Lower leg skin (tissue), 4 donors: ENCODE data around the gene PLXNA1. TPM values are rescaled to one million over a fixed set of nuclear protein-coding genes. Genes with fewer than 3 reads are reported as not detected.

Experiments
- DNase-seq, 2 donors: peaks; one replicate each; pipeline ENCODE4 v3.0.0-alpha.2; 2019; ENCODE audit warnings: low spot score in 2 of 2
- H3K4me3 ChIP-seq: fragments of 200-600 bp; sonication (generic); 2 replicates; pipeline ENCODE4 v1.5.1; 2017; ENCODE audit warnings: mild to moderate bottlenecking, low read depth; ENCODE audit not compliant: poor library complexity, severe bottlenecking
- POLR2A ChIP-seq, 2 donors: fragments of 450-650 bp; IDR thresholded peaks; one replicate each; pipeline ENCODE4 v1.6.1; 2016 to 2017; ENCODE audit warnings: antibody characterized with exemption in 2 of 2, mild to moderate bottlenecking in 1 of 2, moderate library complexity in 1 of 2
- WGBS, 2 donors: methylation state at CpG; one replicate each; pipeline ENCODE4 v1.1.5; 2018; 5-methylcytosine and 5-hydroxymethylcytosine counted together
- intact Hi-C: fragments of 100-400 bp; cut with DNase I; formaldehyde crosslinking; loops from one replicate; pipeline ENCODE4 v1.15.0; 2023; ENCODE audit warnings: low total_unique reads
- total RNA-seq, 4 donors: library from RNA; depleted of rRNA; stranded (reverse); fragments of >200 nt; gene quantifications; one replicate each; pipeline ENCODE4 v1.1.0, GENCODE V29; 2016
- TF ChIP-seq, protein P1 (sequence below), 3 donors: fragments of 450-650 bp; IDR thresholded peaks; one replicate each; pipeline ENCODE4 v1.5.1; 2016; ENCODE audit warnings: antibody characterized with exemption in 3 of 3, mild to moderate bottlenecking in 3 of 3, moderate library complexity in 2 of 3

PLXNA1 gene
- total RNA-seq, 4 donors from 2014 or later: 35.8 to 44.9 (median 39.7) TPM

DNA sequence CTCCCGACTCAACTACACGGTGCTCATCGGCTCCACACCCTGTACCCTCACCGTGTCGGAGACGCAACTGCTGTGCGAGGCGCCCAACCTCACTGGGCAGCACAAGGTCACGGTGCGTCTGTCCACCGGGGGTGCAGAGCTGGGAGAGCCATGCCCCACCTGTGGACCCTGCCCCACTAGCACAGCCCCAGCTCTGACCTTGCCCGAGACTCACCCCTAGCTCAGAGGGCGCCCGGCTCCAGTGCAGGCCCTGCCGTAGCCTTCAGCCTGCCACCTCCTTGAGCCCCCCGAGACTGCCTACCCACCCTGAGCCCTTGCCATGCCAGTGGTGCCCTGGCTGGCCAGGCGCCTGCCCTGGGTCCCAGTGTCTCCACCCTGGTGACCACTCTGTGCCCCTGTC, 34.9 kb downstream of the PLXNA1 start:
- intact Hi-C loops: no loop called here
- TF ChIP-seq, protein P1, sequence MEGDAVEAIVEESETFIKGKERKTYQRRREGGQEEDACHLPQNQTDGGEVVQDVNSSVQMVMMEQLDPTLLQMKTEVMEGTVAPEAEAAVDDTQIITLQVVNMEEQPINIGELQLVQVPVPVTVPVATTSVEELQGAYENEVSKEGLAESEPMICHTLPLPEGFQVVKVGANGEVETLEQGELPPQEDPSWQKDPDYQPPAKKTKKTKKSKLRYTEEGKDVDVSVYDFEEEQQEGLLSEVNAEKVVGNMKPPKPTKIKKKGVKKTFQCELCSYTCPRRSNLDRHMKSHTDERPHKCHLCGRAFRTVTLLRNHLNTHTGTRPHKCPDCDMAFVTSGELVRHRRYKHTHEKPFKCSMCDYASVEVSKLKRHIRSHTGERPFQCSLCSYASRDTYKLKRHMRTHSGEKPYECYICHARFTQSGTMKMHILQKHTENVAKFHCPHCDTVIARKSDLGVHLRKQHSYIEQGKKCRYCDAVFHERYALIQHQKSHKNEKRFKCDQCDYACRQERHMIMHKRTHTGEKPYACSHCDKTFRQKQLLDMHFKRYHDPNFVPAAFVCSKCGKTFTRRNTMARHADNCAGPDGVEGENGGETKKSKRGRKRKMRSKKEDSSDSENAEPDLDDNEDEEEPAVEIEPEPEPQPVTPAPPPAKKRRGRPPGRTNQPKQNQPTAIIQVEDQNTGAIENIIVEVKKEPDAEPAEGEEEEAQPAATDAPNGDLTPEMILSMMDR (IDR thresholded peaks at IDR 0.05): no peak
- TF ChIP-seq POLR2A (IDR thresholded peaks at IDR 0.05): no peak
- 94 to 98% methylated on average over 13 to 15 of the region's 17 CpGs for WGBS, 2 donors
- no peak overlapping the region for H3K4me3 ChIP-seq
- DNase-seq: no peak

DNA sequence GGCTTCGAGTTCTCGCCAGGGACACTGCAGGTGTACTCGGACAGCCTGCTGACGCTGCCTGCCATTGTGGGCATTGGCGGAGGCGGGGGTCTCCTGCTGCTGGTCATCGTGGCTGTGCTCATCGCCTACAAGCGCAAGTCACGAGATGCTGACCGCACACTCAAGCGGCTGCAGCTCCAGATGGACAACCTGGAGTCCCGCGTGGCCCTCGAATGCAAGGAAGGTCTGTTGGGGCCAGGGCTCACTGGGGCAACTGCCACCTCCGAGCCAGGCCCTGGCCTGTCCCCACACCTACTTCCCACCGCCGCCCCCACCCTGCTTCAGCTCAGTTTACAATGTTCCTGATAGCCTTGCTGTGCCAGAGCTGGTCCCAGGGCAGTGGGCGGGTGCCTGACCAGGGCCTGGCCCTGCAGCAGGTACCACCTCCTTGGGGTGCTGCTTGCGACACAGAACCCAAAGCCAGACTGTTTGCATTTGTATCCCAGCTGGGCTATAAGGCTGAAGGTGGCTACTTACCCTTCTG, 35.5 kb downstream of the PLXNA1 start:
- intact Hi-C loops: no loop called here
- TF ChIP-seq POLR2A (IDR thresholded peaks at IDR 0.05): no peak
- TF ChIP-seq, protein P1 (IDR thresholded peaks at IDR 0.05): no peak
- DNase-seq: no peak
- no peak overlapping the region for H3K4me3 ChIP-seq
- WGBS, 2 donors: 90 to 94% methylated on average over 13 to 20 of the region's 20 CpGs

DNA sequence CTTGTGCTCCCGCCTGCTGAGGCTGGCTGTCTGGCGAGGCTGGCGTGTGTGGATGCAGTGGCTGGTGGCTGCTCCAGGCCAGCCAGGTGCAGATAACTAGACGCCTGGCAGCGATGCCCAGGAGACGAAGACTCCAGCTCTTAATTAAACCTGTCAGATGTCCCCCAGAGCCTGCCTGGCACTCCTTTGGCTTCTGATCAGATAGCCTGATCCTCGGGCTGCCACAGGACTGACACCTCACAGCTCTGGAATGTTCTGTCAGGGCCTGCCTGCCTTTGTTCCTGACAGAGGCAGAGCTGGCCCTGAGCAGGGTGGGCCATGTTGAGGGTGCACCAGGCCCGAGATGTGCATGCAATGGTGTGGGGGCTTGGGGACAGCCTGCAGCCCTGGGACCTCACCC, 36.5 kb downstream of the PLXNA1 start:
- WGBS, 2 donors: 46 to 70% methylated on average over 5 to 8 of the region's 8 CpGs
- intact Hi-C loops: no loop called here
- H3K4me3 ChIP-seq: no peak overlapping the region
- TF ChIP-seq POLR2A (IDR thresholded peaks at IDR 0.05): no peak
- TF ChIP-seq, protein P1 (IDR thresholded peaks at IDR 0.05): no peak
- no peak for DNase-seq

DNA sequence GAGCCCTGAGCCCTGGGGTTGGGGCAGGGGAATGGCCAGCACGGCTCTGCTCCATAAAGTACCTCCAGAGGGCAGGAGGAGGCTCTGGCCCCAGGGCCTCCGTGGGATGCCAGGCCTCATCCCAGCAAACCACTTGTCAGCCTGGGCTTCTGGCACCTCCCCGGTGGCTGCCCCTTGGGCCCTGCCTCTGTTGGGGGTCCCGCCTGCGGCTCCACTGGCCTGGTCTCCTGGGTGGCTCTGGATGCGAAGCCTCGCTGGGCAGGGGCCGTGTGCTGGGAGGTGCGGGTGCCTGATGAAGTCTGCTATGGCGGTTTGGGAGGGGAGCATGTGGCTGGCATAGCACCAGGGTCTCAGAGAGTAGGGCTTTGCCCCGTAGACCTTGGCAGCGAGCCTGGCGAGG, 37.6 kb downstream of the PLXNA1 start:
- no peak overlapping the region for H3K4me3 ChIP-seq
- DNase-seq: no peak
- 73 to 86% methylated on average over 6 to 10 of the region's 13 CpGs for WGBS, 2 donors
- intact Hi-C loops: no loop called here
- TF ChIP-seq POLR2A (IDR thresholded peaks at IDR 0.05): no peak
- TF ChIP-seq, protein P1 (IDR thresholded peaks at IDR 0.05): no peak

DNA sequence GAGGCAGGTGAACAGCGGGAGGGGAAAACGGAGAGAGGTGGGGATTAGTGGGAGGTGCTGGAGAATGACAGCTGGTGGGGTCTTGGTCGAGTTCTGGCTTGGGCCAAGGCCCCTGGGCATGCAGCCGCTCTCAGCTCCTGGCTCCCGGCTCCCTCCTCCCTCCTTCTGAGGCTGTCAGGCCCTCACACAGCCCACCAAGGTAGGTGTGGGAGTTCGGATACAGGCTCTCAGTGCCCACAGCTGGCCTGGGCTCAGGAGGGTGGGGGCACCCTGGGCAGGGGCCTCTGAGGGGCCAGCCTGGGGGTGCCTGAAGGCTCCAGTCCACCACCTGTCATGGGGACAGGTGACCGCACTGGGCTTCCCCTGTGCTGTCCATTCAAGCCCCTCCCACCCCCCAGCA, 39.9 kb downstream of the PLXNA1 start:
- intact Hi-C loops: no loop called here
- TF ChIP-seq POLR2A (IDR thresholded peaks at IDR 0.05): no peak
- TF ChIP-seq, protein P1 (IDR thresholded peaks at IDR 0.05): no peak
- WGBS, 2 donors: 84 to 86% methylated on average over 5 to 6 of the region's 7 CpGs
- DNase-seq: no peak
- no peak overlapping the region for H3K4me3 ChIP-seq

DNA sequence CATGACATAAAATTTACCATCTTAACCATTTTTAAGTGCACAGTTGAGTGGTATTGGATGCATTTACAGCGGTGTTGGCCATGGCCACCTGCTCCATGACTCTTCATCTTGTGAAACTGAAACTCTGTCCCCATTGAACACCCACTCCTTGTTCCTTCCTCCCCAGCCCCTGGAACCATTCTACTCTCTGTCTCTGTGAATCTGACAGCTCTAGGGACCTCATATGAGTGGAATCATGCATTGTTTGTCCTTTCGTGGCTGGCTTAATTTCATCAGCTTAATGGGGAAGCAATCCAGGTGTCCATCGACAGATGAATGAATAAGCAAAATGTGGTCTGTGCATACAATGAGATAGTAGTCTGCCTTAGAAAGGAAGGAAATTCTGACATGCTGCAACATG, 42.5 kb downstream of the PLXNA1 start:
- DNase-seq: no peak
- no peak for TF ChIP-seq POLR2A (IDR thresholded peaks at IDR 0.05)
- TF ChIP-seq, protein P1 (IDR thresholded peaks at IDR 0.05): no peak
- no peak overlapping the region for H3K4me3 ChIP-seq
- intact Hi-C loops: no loop called here
- WGBS, 2 donors: 73 to 76% methylated on average over 3 of the region's 3 CpGs
